ENCODE measurements around the gene PTPRN2.

DNA sequence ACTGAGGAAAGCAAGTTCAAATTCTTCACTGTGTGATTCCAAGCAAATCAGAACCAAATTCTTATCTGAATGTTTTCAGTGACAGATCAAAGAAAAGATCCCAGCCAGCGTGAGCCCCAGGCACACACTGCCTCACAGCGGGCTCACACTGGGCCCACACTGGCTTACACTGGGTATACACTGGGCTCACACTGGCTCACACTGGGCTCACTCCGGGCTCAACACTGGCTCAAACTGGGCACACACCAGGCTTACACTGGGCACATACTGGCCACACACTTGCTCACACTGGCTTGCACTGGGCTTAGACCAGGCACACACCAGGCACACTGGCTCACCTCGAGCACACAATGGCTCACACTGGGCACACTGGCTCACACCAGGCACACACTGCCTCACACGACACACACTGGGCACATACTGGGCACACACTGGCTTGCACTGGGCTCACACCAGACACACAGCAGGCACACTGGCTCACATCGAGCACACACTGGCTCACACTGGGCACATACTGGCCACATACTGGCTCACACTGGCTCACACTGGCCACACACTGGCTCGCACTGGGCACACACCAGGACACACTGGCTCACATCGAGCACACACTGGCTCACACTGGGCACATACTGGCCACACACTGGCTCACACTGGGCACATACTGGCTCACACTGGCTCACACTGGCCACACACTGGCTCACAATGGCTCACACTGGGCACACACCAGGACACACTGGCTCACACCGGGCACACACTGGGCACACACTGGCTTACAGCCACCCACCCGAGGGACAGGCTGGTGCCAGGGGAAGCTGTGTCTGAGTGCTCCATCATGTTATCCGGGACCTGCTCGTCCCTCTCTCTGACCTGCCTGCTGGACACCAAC lies 156.3 kb downstream of the PTPRN2 start:
- TF ChIP-seq, protein P1, sequence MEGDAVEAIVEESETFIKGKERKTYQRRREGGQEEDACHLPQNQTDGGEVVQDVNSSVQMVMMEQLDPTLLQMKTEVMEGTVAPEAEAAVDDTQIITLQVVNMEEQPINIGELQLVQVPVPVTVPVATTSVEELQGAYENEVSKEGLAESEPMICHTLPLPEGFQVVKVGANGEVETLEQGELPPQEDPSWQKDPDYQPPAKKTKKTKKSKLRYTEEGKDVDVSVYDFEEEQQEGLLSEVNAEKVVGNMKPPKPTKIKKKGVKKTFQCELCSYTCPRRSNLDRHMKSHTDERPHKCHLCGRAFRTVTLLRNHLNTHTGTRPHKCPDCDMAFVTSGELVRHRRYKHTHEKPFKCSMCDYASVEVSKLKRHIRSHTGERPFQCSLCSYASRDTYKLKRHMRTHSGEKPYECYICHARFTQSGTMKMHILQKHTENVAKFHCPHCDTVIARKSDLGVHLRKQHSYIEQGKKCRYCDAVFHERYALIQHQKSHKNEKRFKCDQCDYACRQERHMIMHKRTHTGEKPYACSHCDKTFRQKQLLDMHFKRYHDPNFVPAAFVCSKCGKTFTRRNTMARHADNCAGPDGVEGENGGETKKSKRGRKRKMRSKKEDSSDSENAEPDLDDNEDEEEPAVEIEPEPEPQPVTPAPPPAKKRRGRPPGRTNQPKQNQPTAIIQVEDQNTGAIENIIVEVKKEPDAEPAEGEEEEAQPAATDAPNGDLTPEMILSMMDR (conservative IDR thresholded peaks at IDR 0.05 in 1 of 2, IDR thresholded peaks at IDR 0.05 in 1 of 2; ENCODE audit: low read depth in 1 of 2, low read length in 2 of 2): no peak
- no peak for TF ChIP-seq EZH2 (IDR thresholded peaks at IDR 0.05; ENCODE audit: low read length, missing control alignments)

Measured in fibroblast of lung (primary cell).